B cell (primary cell): ENCODE measurements around the gene CAPRIN2. TPM values are rescaled to one million over a fixed set of nuclear protein-coding genes. Genes with fewer than 3 reads are reported as not detected.
A peak's percentile ranks its signal among the peaks of the same experiment; 100 is the strongest.

ENCODE experiments used
- ATAC-seq: fragments of 200-7000 bp; cut with Tn5 transposase; one replicate; pipeline ENCODE4 v1.10.0; 2021; ENCODE audit warnings: low read depth, mild to moderate bottlenecking, moderate number of reproducible peaks, moderate library complexity
- CTCF ChIA-PET: fragments of 350-600 bp; sonication (Branson Sonifier 250); formaldehyde crosslinking; loops from one replicate; lab custom pipeline; 2021; ENCODE audit warnings: antibody characterized with exemption, inconsistent platforms; lab: Charles Lee
- POLR2A ChIA-PET: fragments of 350-600 bp; sonication (Branson Sonifier 250); formaldehyde crosslinking; loops from one replicate; lab custom pipeline; 2021; ENCODE audit warnings: antibody characterized with exemption; lab: Charles Lee
- DNase-seq: peaks from one replicate; pipeline ENCODE4 v3.0.0; 2013
- H2AFZ ChIP-seq: 2 replicates; pipeline ENCODE4 v1.6.1; 2012; ENCODE audit warnings: mild to moderate bottlenecking, low read depth, low read length; ENCODE audit not compliant: insufficient read depth, poor library complexity, severe bottlenecking
- H3K27ac ChIP-seq, 2 donors: 1 replicate in 1 of 2; 2 replicates in 1 of 2; pipeline ENCODE4 v1.5.1; 2012 to 2013; ENCODE audit warnings: low read length in 2 of 2, mild to moderate bottlenecking in 2 of 2, moderate library complexity in 1 of 2
- H3K27me3 ChIP-seq, 4 experiments: fragments of 200-600 bp in 1 of 4; sonication (generic) in 1 of 4; replicated peaks in 1 of 4; 1 replicate in 2 of 4; 2 replicates in 2 of 4; pipeline versions ENCODE4 v1.6.1 to v1.7.0; 2013 to 2016; ENCODE audit warnings: low read length in 3 of 4, mild to moderate bottlenecking in 2 of 4, mixed read lengths in 1 of 4, moderate library complexity in 1 of 4; ENCODE audit not compliant: insufficient read depth in 4 of 4, control insufficient read depth in 3 of 4; ENCODE audit errors: control extremely low read depth in 1 of 4
- H3K36me3 ChIP-seq, 2 experiments: replicated peaks in 1 of 2; 1 replicate in 1 of 2; 2 replicates in 1 of 2; pipeline versions ENCODE4 v1.6.1 to v1.7.1; 2013; ENCODE audit warnings: low read length in 1 of 2; ENCODE audit not compliant: insufficient read depth in 2 of 2, control insufficient read depth in 1 of 2; ENCODE audit errors: control extremely low read depth in 1 of 2, extremely low read depth in 1 of 2
- H3K4me1 ChIP-seq, 2 donors: fragments of 200-600 bp in 1 of 2; sonication (generic) in 1 of 2; 1 replicate in 1 of 2; 2 replicates in 1 of 2; pipeline versions ENCODE4 v1.5.1 to v1.6.1; 2013 to 2017; ENCODE audit warnings: low read length in 2 of 2; ENCODE audit not compliant: control insufficient read depth in 2 of 2, insufficient read depth in 2 of 2
- H3K4me2 ChIP-seq: replicated peaks from 2 replicates; pipeline ENCODE3; 2012; ENCODE audit warnings: mild to moderate bottlenecking, low read depth, low read length; ENCODE audit not compliant: poor library complexity, severe bottlenecking
- H3K4me3 ChIP-seq, 5 experiments: fragments of 200-600 bp in 1 of 5; sonication (generic) in 1 of 5; 1 replicate in 3 of 5; 2 replicates in 2 of 5; pipeline versions ENCODE4 v1.5.1 to v1.7.0; 2011 to 2016; ENCODE audit warnings: low read length in 4 of 5, mild to moderate bottlenecking in 4 of 5, low read depth in 2 of 5, control low read depth in 1 of 5, moderate library complexity in 1 of 5; ENCODE audit not compliant: insufficient read depth in 1 of 5; ENCODE audit errors: control extremely low read depth in 1 of 5, extremely low read depth in 1 of 5
- H3K79me2 ChIP-seq: fragments of 200-600 bp; sonication (generic); one replicate; pipeline ENCODE4 v1.6.0; 2016; ENCODE audit warnings: low read length; ENCODE audit not compliant: control insufficient read depth, insufficient read depth
- H3K9ac ChIP-seq: fragments of 200-600 bp; sonication (generic); 2 replicates; pipeline ENCODE4 v1.6.1; 2017; ENCODE audit warnings: mild to moderate bottlenecking, low read length, moderate library complexity
- H3K9me3 ChIP-seq, 3 donors: one replicate each; pipeline versions ENCODE4 v1.6.1 to v1.7.1; 2013; ENCODE audit warnings: low read length in 2 of 3; ENCODE audit not compliant: control insufficient read depth in 2 of 3, insufficient read depth in 1 of 3; ENCODE audit errors: control extremely low read depth in 1 of 3
- H4K20me1 ChIP-seq: 2 replicates; pipeline ENCODE4 v1.6.0; 2012; ENCODE audit warnings: mild to moderate bottlenecking, low read length; ENCODE audit not compliant: insufficient read depth, control insufficient read depth, poor library complexity, severe bottlenecking
- H3K27ac Mint-ChIP-seq: one replicate; pipeline ENCODE4 v1.8.0; 2021; ENCODE audit warnings: mixed read lengths
- H3K27me3 Mint-ChIP-seq: one replicate; pipeline ENCODE4 v1.8.0; 2021; ENCODE audit warnings: mixed read lengths
- H3K4me1 Mint-ChIP-seq: one replicate; pipeline ENCODE4 v1.8.0; 2021; ENCODE audit warnings: mixed read lengths
- H3K4me3 Mint-ChIP-seq: one replicate; pipeline ENCODE4 v1.8.0; 2021; ENCODE audit warnings: mixed read lengths
- H3K9me3 Mint-ChIP-seq: one replicate; pipeline ENCODE4 v1.8.0; 2022; ENCODE audit warnings: mixed read lengths; ENCODE audit not compliant: insufficient read depth
- EZH2 ChIP-seq: IDR thresholded peaks from 2 replicates; pipeline ENCODE4 v1.6.1; 2012; ENCODE audit warnings: borderline replicate concordance, low read depth, mild to moderate bottlenecking, moderate library complexity, low read length; ENCODE audit not compliant: insufficient read depth, poor library complexity, severe bottlenecking
- WGBS: methylation state at CpG from one replicate; pipeline ENCODE4 v1.1.5; 2013; ENCODE audit warnings: missing lambda C conversion rate; ENCODE audit not compliant: insufficient coverage; 5-methylcytosine and 5-hydroxymethylcytosine counted together
- intact Hi-C: fragments of 100-400 bp; cut with micrococcal nuclease; formaldehyde crosslinking; loops from one replicate; pipeline ENCODE4 v1.10.0; 2022
- polyA plus RNA-seq: library from polyadenylated mRNA; depleted of rRNA; stranded (reverse); fragments of >200 nt; gene quantifications from 2 replicates; pipeline ENCODE4 v1.2.3, GENCODE V29; 2012
- total RNA-seq, 2 donors: library from RNA; stranded (reverse); fragments of 120-200 nt in 1 of 2; gene quantifications; 1 replicate in 1 of 2; 2 replicates in 1 of 2; pipeline versions ENCODE4 v1.2.3 to v1.2.4, GENCODE V29; 2013 to 2022
- TF ChIP-seq, protein P1 (sequence below): fragments of 200-600 bp; IDR thresholded peaks from one replicate; pipeline ENCODE4 v1.8.0; 2022; ENCODE audit warnings: antibody characterized with exemption, mild to moderate bottlenecking

The CAPRIN2 gene
- total and polyA plus RNA-seq, 2 donors (not counting 1 experiment from before 2014, with no cell fraction given), result 31.3 to 57.8 TPM

- no peak overlapping the region for H3K27ac Mint-ChIP-seq
- Histone ChIP-seq H3K9ac (peak overlapping the region; percentile 95), H4K20me1 (peaks cover 8% of the 10 kb centered on the region), H3K79me2 (peaks cover 42% of the 10 kb centered on the region), H3K27me3 (no peaks in the 10 kb centered on the region), H2AFZ (peak overlapping the region; percentile 97), H3K4me2 (peak overlapping the region; percentile 86), H3K4me3 (peak overlapping the region in 2 of 5 experiments; percentile 91 to 95), H3K36me3 (no peaks in the 10 kb centered on the region), H3K27ac (no peak overlapping the region), H3K4me1 (peaks cover 27% of the 10 kb centered on the region in 2 donors), H3K9me3 (no peaks in the 10 kb centered on the region)
- H3K9me3 Mint-ChIP-seq, result no peaks in the 10 kb centered on the region
- H3K4me1 Mint-ChIP-seq, result peaks cover 37% of the 10 kb centered on the region
- ATAC-seq (no peak), DNase-seq (no peak)
- H3K27me3 Mint-ChIP-seq, result no peaks in the 10 kb centered on the region
- ChIA-PET CTCF (interaction anchor here (1.1 to 2.5 kb wide), 4 partner anchors 10 to 58 kb away, joined by 3 to 11 read pairs (median 6); partner anchors contain the start of gene CAPRIN2), POLR2A (interaction anchor here (1.2 to 1.4 kb wide), 2 partner anchors 57 to 59 kb away, joined by 5 to 7 read pairs; partner anchors contain the start of gene CAPRIN2)
- intact Hi-C loops, result loop anchor here (5.0 to 10.0 kb wide), 2 partner anchors 376 to 1758 kb away; partner anchors contain the start of gene DDX11
- peak overlapping the region; percentile 97 for H3K4me3 Mint-ChIP-seq
- 96% methylated on average over 10 of the region's 14 CpGs for WGBS
- TF ChIP-seq, protein P1, sequence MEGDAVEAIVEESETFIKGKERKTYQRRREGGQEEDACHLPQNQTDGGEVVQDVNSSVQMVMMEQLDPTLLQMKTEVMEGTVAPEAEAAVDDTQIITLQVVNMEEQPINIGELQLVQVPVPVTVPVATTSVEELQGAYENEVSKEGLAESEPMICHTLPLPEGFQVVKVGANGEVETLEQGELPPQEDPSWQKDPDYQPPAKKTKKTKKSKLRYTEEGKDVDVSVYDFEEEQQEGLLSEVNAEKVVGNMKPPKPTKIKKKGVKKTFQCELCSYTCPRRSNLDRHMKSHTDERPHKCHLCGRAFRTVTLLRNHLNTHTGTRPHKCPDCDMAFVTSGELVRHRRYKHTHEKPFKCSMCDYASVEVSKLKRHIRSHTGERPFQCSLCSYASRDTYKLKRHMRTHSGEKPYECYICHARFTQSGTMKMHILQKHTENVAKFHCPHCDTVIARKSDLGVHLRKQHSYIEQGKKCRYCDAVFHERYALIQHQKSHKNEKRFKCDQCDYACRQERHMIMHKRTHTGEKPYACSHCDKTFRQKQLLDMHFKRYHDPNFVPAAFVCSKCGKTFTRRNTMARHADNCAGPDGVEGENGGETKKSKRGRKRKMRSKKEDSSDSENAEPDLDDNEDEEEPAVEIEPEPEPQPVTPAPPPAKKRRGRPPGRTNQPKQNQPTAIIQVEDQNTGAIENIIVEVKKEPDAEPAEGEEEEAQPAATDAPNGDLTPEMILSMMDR, result no peak
- TF ChIP-seq EZH2, result no peak
Measured at GRCh38 chr12:30696486-30696885, 58.3 kb downstream of the CAPRIN2 start.

DNA sequence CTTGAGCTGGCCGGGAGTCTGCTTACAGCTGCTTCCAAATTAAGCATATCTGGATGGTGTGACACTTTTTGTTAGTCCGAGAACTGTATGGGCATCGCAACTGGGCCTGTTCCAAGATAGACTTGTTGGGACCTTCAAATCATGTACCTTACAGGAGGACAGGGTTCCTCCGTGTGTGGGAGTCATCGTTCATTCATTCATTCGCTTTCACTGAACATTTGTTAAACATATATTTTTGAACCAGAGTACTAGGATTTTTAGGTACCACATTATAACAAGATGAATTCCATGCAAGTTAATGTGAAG is 58.7 kb downstream of the CAPRIN2 start:
- Mint-ChIP-seq H3K4me3 (peak overlapping the region; percentile 97), H3K4me1 (peaks cover 41% of the 10 kb centered on the region)
- ATAC-seq, result no peak

More for the DNA sequence above, 58.7 kb downstream of the CAPRIN2 start:
- Histone ChIP-seq H3K4me2 (peak overlapping the region; percentile 86), H2AFZ (peak overlapping the region; percentile 97), H3K4me3 (peak overlapping the region; percentile 64 to 95 (median 89)), H3K79me2 (peaks cover 47% of the 10 kb centered on the region), H3K27me3 (no peaks in the 10 kb centered on the region), H3K4me1 (peaks cover 27% of the 10 kb centered on the region in 2 donors), H3K9me3 (no peaks in the 10 kb centered on the region), H3K27ac (peak overlapping the region; percentile 68 to 88), H3K36me3 (no peaks in the 10 kb centered on the region), H4K20me1 (peaks cover 13% of the 10 kb centered on the region), H3K9ac (peak overlapping the region; percentile 95)
- 19% methylated on average over 3 of the region's 6 CpGs for WGBS
- peak overlapping the region; percentile 97 for H3K27ac Mint-ChIP-seq
- no peaks in the 10 kb centered on the region for H3K9me3 Mint-ChIP-seq
- TF ChIP-seq EZH2, result no peak
- TF ChIP-seq, protein P1, result no peak
- POLR2A ChIA-PET, result interaction anchor here (1.2 to 1.4 kb wide), 3 partner anchors 57 to 1315 kb away, joined by 3 to 7 read pairs (median 5); partner anchors contain the start of genes CAPRIN2 and ERGIC2
- H3K27me3 Mint-ChIP-seq, result no peaks in the 10 kb centered on the region
- CTCF ChIA-PET, result interaction anchor here (0.7 to 2.5 kb wide), 9 partner anchors 11 to 620 kb away, joined by 3 to 11 read pairs (median 4); partner anchors contain the start of gene CAPRIN2
- no peak for DNase-seq
- intact Hi-C loops, result loop anchor here (5.0 to 10.0 kb wide), 2 partner anchors 376 to 1759 kb away; partner anchors contain the start of gene DDX11
